Effector memory CD8-positive, alpha-beta T cell (primary cell): ENCODE measurements around the gene PIP4K2B.

Experiments used
- ATAC-seq: fragments of 150-1000 bp; cut with Tn5 transposase; replicated peaks from 2 replicates; pipeline ENCODE4 v1.10.0; 2021; ENCODE audit warnings: mild to moderate bottlenecking, moderate library complexity
- DNase-seq, 3 experiments: peaks; one replicate each; pipeline ENCODE4 v3.0.0; 2021
- H3K27ac Mint-ChIP-seq, 2 donors: one replicate each; pipeline ENCODE4 v1.8.0; 2022; ENCODE audit warnings: mild to moderate bottlenecking in 2 of 2, mixed read lengths in 2 of 2, moderate library complexity in 2 of 2
- H3K27me3 Mint-ChIP-seq, 2 donors: one replicate each; pipeline ENCODE4 v1.8.0; 2022; ENCODE audit warnings: mixed read lengths in 2 of 2
- H3K36me3 Mint-ChIP-seq: one replicate; pipeline ENCODE4 v1.8.0; 2022; ENCODE audit warnings: mild to moderate bottlenecking, moderate library complexity, mixed read lengths; ENCODE audit not compliant: insufficient read depth
- H3K4me1 Mint-ChIP-seq, 2 donors: one replicate each; pipeline ENCODE4 v1.8.0; 2022; ENCODE audit warnings: low read depth in 2 of 2, mixed read lengths in 2 of 2
- H3K4me3 Mint-ChIP-seq, 2 donors: one replicate each; pipeline ENCODE4 v1.8.0; 2022; ENCODE audit warnings: mild to moderate bottlenecking in 2 of 2, mixed read lengths in 2 of 2, moderate library complexity in 2 of 2
- H3K9me3 Mint-ChIP-seq, 2 donors: one replicate each; pipeline ENCODE4 v1.8.0; 2022; ENCODE audit warnings: mixed read lengths in 2 of 2

PIP4K2B gene

DNA sequence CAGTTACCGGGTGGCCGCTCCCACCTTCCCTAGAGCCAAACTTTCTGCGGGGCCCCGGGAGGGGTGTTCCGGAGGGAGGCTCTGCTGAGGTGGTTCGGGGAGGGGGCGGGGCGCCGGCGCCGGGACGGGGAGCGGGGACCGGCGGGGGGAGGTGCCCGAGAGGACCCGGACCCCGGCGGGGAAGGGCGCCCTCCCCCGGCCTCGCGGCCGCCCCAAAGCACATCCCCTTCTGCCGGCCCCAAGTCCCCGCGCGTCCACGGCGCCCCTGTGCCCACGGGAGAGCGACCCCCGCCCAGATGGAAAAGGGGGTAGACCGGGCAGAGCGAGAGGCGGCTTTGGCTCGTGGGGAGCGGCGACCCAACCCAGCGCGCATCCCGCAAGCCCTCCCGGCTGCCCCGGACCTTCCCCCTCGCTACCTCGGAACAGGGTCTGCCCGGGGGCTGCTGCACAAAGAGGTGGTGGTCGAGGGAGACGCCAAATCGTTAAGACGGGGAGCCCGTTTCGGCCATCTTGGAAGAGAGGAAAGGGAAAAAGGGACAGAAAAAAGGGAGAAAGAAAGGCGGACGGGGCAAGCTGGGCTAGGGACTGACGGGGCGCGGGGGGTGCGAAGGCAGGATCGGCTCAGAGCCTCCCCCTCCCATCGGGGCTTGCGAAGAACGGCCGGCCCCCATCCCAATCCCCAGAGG is 51.8 kb downstream of the PIP4K2B start:
- H3K27me3 Mint-ChIP-seq: peaks cover 60 to 82% of the 10 kb centered on the region in 2 donors
- no peak overlapping the region for H3K27ac Mint-ChIP-seq
- DNase-seq (no peak), ATAC-seq (no peak)
- peaks cover 23% of the 10 kb centered on the region for H3K36me3 Mint-ChIP-seq
- no peaks in the 10 kb centered on the region for H3K9me3 Mint-ChIP-seq
- peaks cover 22 to 43% of the 10 kb centered on the region in 2 donors for H3K4me1 Mint-ChIP-seq
- H3K4me3 Mint-ChIP-seq: peak overlapping the region; percentile 73 to 74

DNA sequence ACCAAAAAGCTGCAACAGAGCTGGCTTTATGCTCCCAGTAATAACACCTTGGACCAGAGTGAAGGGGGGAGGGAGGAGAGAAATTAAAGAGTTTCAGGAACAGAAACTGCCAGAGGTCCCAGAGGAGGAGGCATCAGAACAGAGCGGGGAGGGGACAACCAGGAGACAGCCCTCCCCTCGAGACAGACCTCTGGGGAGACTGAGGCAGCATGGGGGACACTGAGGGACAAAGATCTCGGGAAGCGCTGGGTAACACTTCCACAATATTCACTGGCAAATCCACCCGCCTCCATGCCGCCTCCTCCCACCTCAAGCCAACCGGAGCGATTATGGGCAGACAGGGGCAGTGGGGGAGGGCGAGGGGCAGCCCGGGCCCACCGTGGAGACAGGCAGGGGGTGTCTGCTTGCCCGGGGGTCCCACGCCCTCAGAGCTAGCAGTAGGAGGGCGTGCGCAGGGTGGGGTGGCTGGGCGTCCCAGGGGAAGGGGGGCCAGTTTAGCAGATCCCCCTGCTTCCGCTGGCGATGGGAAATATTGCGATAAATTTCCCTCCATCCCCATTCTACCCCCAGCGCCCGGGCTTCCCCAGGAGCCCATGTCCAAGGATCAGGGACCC is 52.4 kb downstream of the PIP4K2B start:
- no peaks in the 10 kb centered on the region for H3K9me3 Mint-ChIP-seq
- peaks cover 60 to 89% of the 10 kb centered on the region in 2 donors for H3K27me3 Mint-ChIP-seq
- no peak for ATAC-seq
- no peak overlapping the region for H3K27ac Mint-ChIP-seq
- peak overlapping the region; percentile 72 to 74 for H3K4me3 Mint-ChIP-seq
- H3K36me3 Mint-ChIP-seq: peaks cover 17% of the 10 kb centered on the region
- DNase-seq: no peak
- peaks cover 20 to 40% of the 10 kb centered on the region in 2 donors for H3K4me1 Mint-ChIP-seq

DNA sequence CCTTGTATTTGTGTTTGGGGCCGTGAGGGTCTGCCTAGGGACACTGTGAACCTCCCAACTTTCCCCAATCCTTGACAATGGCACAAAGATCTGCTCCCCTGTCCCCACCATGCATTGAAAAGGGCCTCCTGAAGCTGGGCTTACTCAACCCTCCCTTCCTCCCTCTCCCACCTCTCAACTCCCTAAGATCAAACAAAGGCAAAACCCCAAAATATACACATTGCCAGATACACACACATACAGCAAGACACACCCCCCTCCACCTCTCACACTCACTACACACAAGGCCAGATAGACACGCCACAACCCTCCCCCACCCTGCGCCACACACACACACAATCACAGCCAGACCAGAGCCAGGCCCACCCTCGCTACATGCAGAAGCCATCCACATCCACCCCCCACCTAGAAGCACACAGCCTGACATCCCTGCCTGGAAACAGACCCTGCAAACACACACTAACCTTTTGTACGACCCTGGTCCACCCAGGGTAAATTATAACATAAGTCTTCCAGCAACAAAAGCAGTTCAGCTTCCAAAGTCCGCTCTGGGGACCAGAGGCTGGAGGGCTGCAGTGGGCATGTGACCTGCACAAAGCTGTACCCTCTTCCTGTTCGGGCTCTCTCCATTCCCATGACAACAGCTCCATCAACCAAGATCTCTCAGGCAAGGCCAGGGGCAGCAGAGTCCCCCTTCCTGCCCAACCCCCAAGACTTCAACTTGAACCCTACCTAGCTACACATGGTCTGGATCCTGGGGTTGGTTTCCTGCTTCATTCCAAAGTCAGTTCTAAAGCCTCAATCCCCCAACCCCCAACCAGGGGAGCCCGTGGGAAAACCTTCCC is 53.1 kb downstream of the PIP4K2B start:
- no peaks in the 10 kb centered on the region for H3K9me3 Mint-ChIP-seq
- no peak overlapping the region for H3K27ac Mint-ChIP-seq
- no peak for ATAC-seq
- H3K27me3 Mint-ChIP-seq: peaks cover 58 to 90% of the 10 kb centered on the region in 2 donors
- peaks cover 13% of the 10 kb centered on the region for H3K36me3 Mint-ChIP-seq
- peaks cover 16 to 34% of the 10 kb centered on the region in 2 donors for H3K4me1 Mint-ChIP-seq
- H3K4me3 Mint-ChIP-seq: peak overlapping the region; percentile 72 to 74
- no peak for DNase-seq

DNA sequence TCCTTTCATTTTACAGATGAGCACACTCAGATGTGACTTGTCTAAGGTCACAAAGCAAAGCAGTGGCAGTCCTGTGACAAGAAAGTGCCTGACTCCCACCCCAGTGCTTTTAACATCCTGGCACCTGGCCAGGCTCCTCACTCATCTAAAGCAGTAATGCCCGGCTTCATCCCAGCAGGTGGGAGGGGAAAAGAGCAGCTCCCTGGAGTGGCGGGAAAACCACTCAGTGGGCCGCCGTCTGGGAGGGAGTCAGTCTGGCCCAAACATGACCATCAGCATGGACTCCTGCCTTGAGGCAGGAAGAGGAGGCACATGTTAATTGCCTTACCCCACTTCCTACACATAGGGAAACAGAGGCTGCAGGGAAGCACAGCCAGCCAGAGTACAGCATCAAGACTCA is 53.8 kb downstream of the PIP4K2B start:
- ATAC-seq (no peak), DNase-seq (no peak)
- peak overlapping the region in 1 of 2 donors; percentile 18 for H3K4me3 Mint-ChIP-seq
- H3K36me3 Mint-ChIP-seq: peaks cover 7% of the 10 kb centered on the region
- H3K9me3 Mint-ChIP-seq: no peaks in the 10 kb centered on the region
- H3K27me3 Mint-ChIP-seq: peaks cover 52 to 90% of the 10 kb centered on the region in 2 donors
- H3K4me1 Mint-ChIP-seq: peaks cover 10 to 27% of the 10 kb centered on the region in 2 donors
- no peak overlapping the region for H3K27ac Mint-ChIP-seq

GRCh38 chr17:38743556-38744171 is 55.7 kb downstream of the PIP4K2B start:
- Mint-ChIP-seq H3K4me1 (peaks cover 8 to 16% of the 10 kb centered on the region in 2 donors), H3K9me3 (no peaks in the 10 kb centered on the region), H3K4me3 (no peak overlapping the region), H3K36me3 (peaks cover 7% of the 10 kb centered on the region), H3K27ac (no peak overlapping the region), H3K27me3 (peaks cover 40 to 94% of the 10 kb centered on the region in 2 donors)
- ATAC-seq (no peak), DNase-seq (no peak)

- Mint-ChIP-seq H3K36me3 (peaks cover 7% of the 10 kb centered on the region), H3K27me3 (peaks cover 40 to 94% of the 10 kb centered on the region in 2 donors), H3K27ac (no peak overlapping the region), H3K4me1 (peaks cover 5 to 14% of the 10 kb centered on the region in 2 donors), H3K4me3 (no peak overlapping the region), H3K9me3 (no peaks in the 10 kb centered on the region)
- ATAC-seq (no peak), DNase-seq (no peak)
Observed at GRCh38 chr17:38742411-38743308, 56.7 kb downstream of the PIP4K2B start.

DNA sequence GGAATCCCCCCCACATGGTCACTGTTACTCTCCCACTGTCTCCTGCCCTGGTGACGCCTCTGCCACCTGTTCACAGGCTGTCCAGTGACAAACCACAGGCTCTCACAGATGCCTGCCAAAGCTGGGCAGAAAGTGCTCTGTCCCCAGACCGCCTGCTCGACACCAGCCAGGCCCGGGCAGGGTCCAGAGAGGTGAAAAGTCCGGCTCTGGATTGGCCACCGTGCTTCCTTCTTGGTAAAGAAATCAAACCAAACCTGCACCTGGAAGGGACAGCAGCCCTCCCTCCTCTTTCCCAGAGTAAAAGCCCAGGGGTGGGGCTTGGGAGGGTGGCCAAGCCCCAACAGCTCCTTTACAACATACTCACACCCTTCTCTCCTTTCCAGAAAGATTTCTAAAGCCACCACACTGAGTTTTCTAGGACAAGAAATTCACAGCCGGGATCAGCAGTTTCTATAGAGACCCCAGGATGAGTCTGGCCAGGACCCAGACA is 57.4 kb downstream of the PIP4K2B start:
- H3K27me3 Mint-ChIP-seq: peaks cover 39 to 87% of the 10 kb centered on the region in 2 donors
- DNase-seq: no peak
- no peak overlapping the region for H3K27ac Mint-ChIP-seq
- no peaks in the 10 kb centered on the region for H3K9me3 Mint-ChIP-seq
- H3K4me1 Mint-ChIP-seq: peaks cover 4 to 12% of the 10 kb centered on the region in 2 donors
- no peak for ATAC-seq
- peaks cover 7% of the 10 kb centered on the region for H3K36me3 Mint-ChIP-seq
- H3K4me3 Mint-ChIP-seq: no peak overlapping the region

GRCh38 chr17:38741461-38741860 is 57.9 kb downstream of the PIP4K2B start:
- H3K4me1 Mint-ChIP-seq: peaks cover 2 to 7% of the 10 kb centered on the region in 2 donors
- no peak for ATAC-seq
- H3K4me3 Mint-ChIP-seq: no peak overlapping the region
- peaks cover 34 to 82% of the 10 kb centered on the region in 2 donors for H3K27me3 Mint-ChIP-seq
- no peaks in the 10 kb centered on the region for H3K9me3 Mint-ChIP-seq
- DNase-seq: no peak
- no peak overlapping the region for H3K27ac Mint-ChIP-seq
- H3K36me3 Mint-ChIP-seq: peaks cover 7% of the 10 kb centered on the region

DNA sequence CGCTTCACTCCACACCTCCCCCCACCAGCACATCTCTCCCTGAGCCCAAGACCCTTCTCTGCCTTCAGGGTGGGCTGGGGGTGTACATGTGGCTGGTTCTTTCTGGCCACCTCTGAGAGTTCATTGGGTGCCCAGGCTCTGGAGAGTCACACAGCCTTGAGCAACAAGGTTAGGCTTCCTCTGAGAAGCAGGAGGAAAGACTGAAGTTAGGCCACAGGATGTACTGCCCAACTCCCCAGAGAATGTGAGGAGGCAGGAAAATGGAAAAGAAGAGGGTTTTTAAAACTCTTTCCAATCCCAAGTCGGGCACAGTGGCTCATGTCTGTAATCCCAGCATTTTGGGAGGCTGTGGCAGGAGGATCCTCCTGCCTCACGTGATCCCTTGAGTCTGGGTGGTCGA is 58.5 kb downstream of the PIP4K2B start:
- Mint-ChIP-seq H3K27ac (no peak overlapping the region), H3K4me3 (no peak overlapping the region), H3K36me3 (peaks cover 7% of the 10 kb centered on the region), H3K27me3 (peaks cover 27 to 76% of the 10 kb centered on the region in 2 donors), H3K4me1 (peaks cover 0 to 4% of the 10 kb centered on the region in 2 donors), H3K9me3 (no peaks in the 10 kb centered on the region)
- no peak for DNase-seq
- ATAC-seq: no peak

GRCh38 chr17:38740044-38740443 is 59.3 kb downstream of the PIP4K2B start:
- H3K4me3 Mint-ChIP-seq: no peak overlapping the region
- peaks cover 24 to 68% of the 10 kb centered on the region in 2 donors for H3K27me3 Mint-ChIP-seq
- no peak overlapping the region for H3K27ac Mint-ChIP-seq
- ATAC-seq (no peak), DNase-seq (no peak)
- H3K9me3 Mint-ChIP-seq: no peaks in the 10 kb centered on the region
- H3K36me3 Mint-ChIP-seq: peaks cover 7% of the 10 kb centered on the region
- peaks cover 3 to 9% of the 10 kb centered on the region in 2 donors for H3K4me1 Mint-ChIP-seq

- H3K27ac Mint-ChIP-seq: no peak overlapping the region
- peaks cover 16 to 61% of the 10 kb centered on the region in 2 donors for H3K27me3 Mint-ChIP-seq
- no peak overlapping the region for H3K4me3 Mint-ChIP-seq
- no peak for ATAC-seq
- peaks cover 11% of the 10 kb centered on the region for H3K36me3 Mint-ChIP-seq
- no peaks in the 10 kb centered on the region for H3K9me3 Mint-ChIP-seq
- H3K4me1 Mint-ChIP-seq: peaks cover 6 to 15% of the 10 kb centered on the region in 2 donors
- no peak for DNase-seq
Observed at GRCh38 chr17:38739305-38739704, 60.1 kb downstream of the PIP4K2B start.

- H3K27me3 Mint-ChIP-seq: peaks cover 10 to 54% of the 10 kb centered on the region in 2 donors
- H3K9me3 Mint-ChIP-seq: no peaks in the 10 kb centered on the region
- no peak overlapping the region for H3K4me3 Mint-ChIP-seq
- peaks cover 11% of the 10 kb centered on the region for H3K36me3 Mint-ChIP-seq
- peaks cover 9 to 18% of the 10 kb centered on the region in 2 donors for H3K4me1 Mint-ChIP-seq
- no peak for ATAC-seq
- DNase-seq: no peak
- no peak overlapping the region for H3K27ac Mint-ChIP-seq
Observed at GRCh38 chr17:38738686-38739085, 60.7 kb downstream of the PIP4K2B start.
